K562 (cell line): ENCODE data around the gene CELA1. TPM values are rescaled to one million over a fixed set of nuclear protein-coding genes. Genes with fewer than 3 reads are reported as not detected.

Source experiments
- ARHGAP35 ChIP-seq: fragments of 450-650 bp; IDR thresholded peaks from 2 replicates; pipeline ENCODE4 v1.6.1; 2018; ENCODE audit not compliant: partially characterized antibody
- CEBPB ChIP-seq: fragments of 450-650 bp; IDR thresholded peaks from 2 replicates; pipeline ENCODE4 v1.6.1; 2016; ENCODE audit warnings: missing genetic modification characterization, missing compliant biosample characterization
- CHD1 ChIP-seq: fragments of 200-600 bp; sonication (generic); IDR thresholded peaks from one replicate; pipeline ENCODE4 v1.6.1; 2012; ENCODE audit warnings: mild to moderate bottlenecking, moderate library complexity, low read length, inconsistent platforms
- CTCFL ChIP-seq: IDR thresholded peaks from 2 replicates; pipeline ENCODE4 v1.6.1; 2011; ENCODE audit warnings: borderline replicate concordance, low read depth, mild to moderate bottlenecking, moderate library complexity, low read length; ENCODE audit not compliant: insufficient read depth, poor library complexity, severe bottlenecking
- ELF1 ChIP-seq: fragments of 200-800 bp; sonication (Bioruptor generic); IDR thresholded peaks from 2 replicates; pipeline ENCODE4 v1.6.1; 2016; ENCODE audit warnings: missing genetic modification characterization, missing compliant biosample characterization
- EP300 ChIP-seq: IDR thresholded peaks from 2 replicates; pipeline ENCODE4 v1.6.1; 2012; ENCODE audit warnings: low read length, improper control_type of control experiment
- HDAC2 ChIP-seq: fragments of 450-650 bp; IDR thresholded peaks from 2 replicates; pipeline ENCODE4 v1.6.1; 2016; ENCODE audit warnings: mild to moderate bottlenecking
- HDAC6 ChIP-seq: IDR thresholded peaks from 2 replicates; pipeline ENCODE4 v1.6.1; 2012; ENCODE audit warnings: low read depth, mild to moderate bottlenecking, control low read depth, inconsistent platforms, low read length, moderate library complexity
- MAFF ChIP-seq: IDR thresholded peaks from 2 replicates; pipeline ENCODE4 v1.6.1; 2012; ENCODE audit warnings: low read length, improper control_type of control experiment
- MEF2A ChIP-seq: IDR thresholded peaks from 2 replicates; pipeline ENCODE4 v1.6.1; 2011; ENCODE audit warnings: low read depth, mild to moderate bottlenecking, low read length, moderate library complexity; ENCODE audit not compliant: control insufficient read depth
- NR2F6 ChIP-seq: fragments of 450-650 bp; formaldehyde crosslinking; IDR thresholded peaks from 2 replicates; pipeline ENCODE4 v1.4.0; 2020; ENCODE audit warnings: mild to moderate bottlenecking
- PATZ1 ChIP-seq: fragments of 250-450 bp; sonication (Bioruptor Pico); IDR thresholded peaks from 2 replicates; pipeline ENCODE4 v1.5.0; 2020; ENCODE audit warnings: mild to moderate bottlenecking, borderline replicate concordance
- PCBP2 ChIP-seq: fragments of 200-400 bp; formaldehyde crosslinking; IDR thresholded peaks from 2 replicates; pipeline ENCODE4 v1.6.1; 2018; ENCODE audit warnings: low read length, low read depth, mild to moderate bottlenecking, moderate library complexity; ENCODE audit not compliant: poor library complexity, severe bottlenecking
- PURB ChIP-seq: sonication (generic); formaldehyde crosslinking; IDR thresholded peaks from 2 replicates; pipeline ENCODE4 v1.9.0; 2021; ENCODE audit warnings: low read depth, mild to moderate bottlenecking, missing genetic modification reagents
- RFX1 ChIP-seq: fragments of 450-650 bp; IDR thresholded peaks from 2 replicates; pipeline ENCODE4 v1.6.1; 2016; ENCODE audit warnings: mild to moderate bottlenecking, moderate library complexity
- SUPT5H ChIP-seq: fragments of 450-650 bp; IDR thresholded peaks from 2 replicates; pipeline ENCODE4 v1.6.1; 2016
- TSC22D4 ChIP-seq: fragments of 450-650 bp; IDR thresholded peaks from 2 replicates; pipeline ENCODE4 v1.6.1; 2016; ENCODE audit warnings: missing genetic modification characterization, missing biosample characterization, control low read depth
- ZBTB11 ChIP-seq, 3 experiments: fragments of 200-800 bp in 1 of 3; fragments of 250-450 bp in 1 of 3; fragments of 450-650 bp in 1 of 3; sonication (Bioruptor Pico) in 1 of 3; sonication (Bioruptor generic) in 1 of 3; formaldehyde crosslinking in 1 of 3; IDR thresholded peaks; 2 replicates each; pipeline versions ENCODE4 v1.6.1 to v1.8.0; 2016 to 2022; ENCODE audit warnings: mild to moderate bottlenecking in 2 of 3, missing genetic modification characterization in 2 of 3, missing compliant biosample characterization in 1 of 3, moderate library complexity in 1 of 3
- ZBTB17 ChIP-seq: fragments of 450-650 bp; formaldehyde crosslinking; IDR thresholded peaks from 2 replicates; pipeline ENCODE4 v1.4.0; 2020; ENCODE audit warnings: mild to moderate bottlenecking
- ZNF311 ChIP-seq: fragments of 250-450 bp; sonication (Bioruptor Pico); IDR thresholded peaks from 2 replicates; pipeline ENCODE4 v1.4.0; 2020; ENCODE audit warnings: mild to moderate bottlenecking, moderate library complexity
- ZNF75A ChIP-seq: fragments of 450-650 bp; formaldehyde crosslinking; IDR thresholded peaks from 2 replicates; pipeline ENCODE4 v1.4.0; 2020; ENCODE audit warnings: mild to moderate bottlenecking
- ZZZ3 ChIP-seq: fragments of 450-650 bp; IDR thresholded peaks from 2 replicates; pipeline ENCODE4 v1.6.1; 2016; ENCODE audit warnings: antibody characterized with exemption, mild to moderate bottlenecking, moderate library complexity
- polyA plus RNA-seq, 8 experiments: library from polyadenylated mRNA; depleted of rRNA in 4 of 8; stranded (reverse) in 5 of 8; unstranded in 3 of 8; fragments of >200 nt; fragmentation: Nextera tagmentation in 2 of 8; fragmentation: Illumina TruSeq in 1 of 8; extraction: Ambion mirVana in 2 of 8; extraction: Trizol in 1 of 8; gene quantifications; 2 replicates each; pipeline versions ENCODE4 v1.2.1 to v1.2.3, GENCODE V29; 2011 to 2014; ENCODE audit warnings: inconsistent platforms in 1 of 8, missing spikeins in 1 of 8
- total RNA-seq, 7 experiments: library from RNA; depleted of rRNA in 6 of 7; stranded (reverse); fragments of >200 nt in 6 of 7; fragmentation: Illumina TruSeq in 2 of 7; extraction: Trizol in 2 of 7; gene quantifications; 2 replicates each; pipeline versions ENCODE4 v1.2.1 to v1.2.3, GENCODE V29; 2011 to 2021; ENCODE audit warnings: low replicate concordance in 1 of 7

Gene CELA1
- total and polyA plus RNA-seq, 9 of the 15 experiments (the other 6 are each of a cell fraction or from before 2014, with no cell fraction given) = 0.06 to 0.27 (median 0.22) TPM; not detected in 6

GRCh38 chr12:51362747-51363342 is 16.4 kb upstream of the CELA1 start (continued):
- TF ChIP-seq HDAC2 (peak; percentile 69), MAFF (no peak), ZZZ3 (no peak), CTCFL (no peak), ZBTB17 (no peak), ARHGAP35 (no peak), ZNF311 (CRISPR knock-in tag) (0 out of 2 replicates have a peak, but pooled peaks have one; percentile 33), CHD1 (no peak), ELF1 (no peak), HDAC6 (no peak), MEF2A (no peak), TSC22D4 (tag) (no peak), NR2F6 (CRISPR knock-in tag) (no peak), ZBTB11 (CRISPR knock-in tag; IDR thresholded peaks at IDR 0.05) (0 out of 6 replicates have a peak, but pooled peaks of 1 of the 3 experiments have one; percentile 40), RFX1 (no peak), CEBPB (tag) (no peak), PATZ1 (CRISPR knock-in tag) (no peak), ZNF75A (CRISPR knock-in tag) (no peak), EP300 (peak; percentile 53; the same call in 1 of the 2 replicates), PCBP2 (no peak), PURB (CRISPR knock-in tag) (no peak), SUPT5H (no peak)
